NOMO-1 (cell line): ENCODE measurements around the gene WASF2.
A peak's percentile ranks its signal among the peaks of the same experiment; 100 is the strongest.
"Not testable (repeated sequence)": the region's sequence is repeated elsewhere in the genome, so short reads cannot be mapped to it uniquely, and the experiment has no call there.

Experiments used
- DNase-seq, 2 experiments: peaks; one replicate each; lab custom pipeline; 2025; ENCODE audit not compliant: unreplicated experiment in 2 of 2; lab: John Stamatoyannopoulos, UW

The WASF2 gene

GRCh38 chr1:27499142-27499541, 9.2 kb upstream of the WASF2 start:
- DNase-seq, result no peak

GRCh38 chr1:27496604-27497155, 6.7 kb upstream of the WASF2 start:
- no peak for DNase-seq

GRCh38 chr1:27492796-27493195, 2.8 kb upstream of the WASF2 start:
- DNase-seq, result no peak

- DNase-seq, result peak in 1 of 2 experiments; percentile 40
Observed at GRCh38 chr1:27491748-27492700, 2.1 kb upstream of the WASF2 start.

- DNase-seq, result peak in 1 of 2 experiments; percentile 11
Observed at GRCh38 chr1:27489501-27489972, 430 bp downstream of the WASF2 start.

GRCh38 chr1:27487966-27488884, 1.7 kb downstream of the WASF2 start:
- peak; percentile 51 to 94 for DNase-seq

GRCh38 chr1:27485363-27485762, 4.6 kb downstream of the WASF2 start:
- DNase-seq, result no peak

- DNase-seq, result no peak
Observed at GRCh38 chr1:27483659-27484058, 6.3 kb downstream of the WASF2 start.

- DNase-seq, result no peak
Observed at GRCh38 chr1:27481994-27482620, 7.9 kb downstream of the WASF2 start.

- DNase-seq, result no peak
Observed at GRCh38 chr1:27478098-27478497, 11.9 kb downstream of the WASF2 start.

GRCh38 chr1:27476237-27476636, 13.7 kb downstream of the WASF2 start:
- DNase-seq, result no peak

GRCh38 chr1:27475720-27476119, 14.2 kb downstream of the WASF2 start:
- DNase-seq, result no peak

GRCh38 chr1:27473755-27474154, 16.2 kb downstream of the WASF2 start:
- no peak for DNase-seq

GRCh38 chr1:27472098-27472497, 17.9 kb downstream of the WASF2 start:
- DNase-seq, result not testable (repeated sequence)

GRCh38 chr1:27471477-27471876, 18.5 kb downstream of the WASF2 start:
- DNase-seq, result no peak

GRCh38 chr1:27469334-27469733, 20.6 kb downstream of the WASF2 start:
- DNase-seq, result no peak

GRCh38 chr1:27468378-27468777, 21.6 kb downstream of the WASF2 start:
- not testable (repeated sequence) for DNase-seq

- DNase-seq, result no peak
Observed at GRCh38 chr1:27464926-27465647, 24.9 kb downstream of the WASF2 start.

- not testable (repeated sequence) for DNase-seq
Observed at GRCh38 chr1:27463916-27464315, 26.1 kb downstream of the WASF2 start.

- not testable (repeated sequence) for DNase-seq
Observed at GRCh38 chr1:27458521-27458920, 31.4 kb downstream of the WASF2 start.
